Panc1 (cell line): ENCODE measurements around the gene IDI2.

Experiments used
- CTCF ChIP-seq: fragments of 450-650 bp; IDR thresholded peaks from 2 replicates; pipeline ENCODE4 v1.5.1; 2017; ENCODE audit warnings: mild to moderate bottlenecking
- POLR2AphosphoS5 ChIP-seq: IDR thresholded peaks from 2 replicates; pipeline ENCODE4 v1.6.1; 2012; ENCODE audit warnings: mild to moderate bottlenecking, low read depth, low read length, moderate library complexity
- REST ChIP-seq, 2 experiments: IDR thresholded peaks; 2 replicates each; pipeline ENCODE4 v1.6.1; 2011 to 2012; ENCODE audit warnings: low read depth in 2 of 2, control low read depth in 1 of 2, low read length in 1 of 2, mild to moderate bottlenecking in 1 of 2, moderate library complexity in 1 of 2; ENCODE audit not compliant: insufficient read depth in 1 of 2

- TF ChIP-seq CTCF: no peak
- no peak for TF ChIP-seq POLR2AphosphoS5
- no peak for TF ChIP-seq REST (IDR thresholded peaks at IDR 0.05; ENCODE audit: insufficient read depth in 1 of 2, low read depth in 2 of 2, low read length in 1 of 2)
Measured at GRCh38 chr10:986881-987619, 38.6 kb downstream of the IDI2 start.
